K562 (cell line): ENCODE measurements around the gene ERC2. TPM values are rescaled to one million over a fixed set of nuclear protein-coding genes. Genes with fewer than 3 reads are reported as not detected.

Experiments used
- ATAC-seq: fragments of 200-7000 bp; cut with Tn5 transposase; 3 replicates; pipeline ENCODE4 v1.9.1; 2020; ENCODE audit warnings: moderate library complexity
- BruUV-seq: library from RNA; stranded (reverse); fragments of 400-500 nt; replicated peaks from 2 replicates; lab custom pipeline; 2021; lab: Mats Ljungman, UMichigan
- CTCF ChIA-PET: fragments of 300-600 bp; formaldehyde crosslinking; extraction: SDS; loops from one replicate; lab custom pipeline; 2021; ENCODE audit warnings: low intra/inter-chr PET ratio; lab: Yijun Ruan, JAX
- POLR2A ChIA-PET: fragments of 300-600, 350-650 bp; sonication (Branson Sonifier 250); formaldehyde crosslinking; extraction: SDS; loops from one replicate; lab custom pipeline; 2021; ENCODE audit warnings: antibody characterized with exemption, inconsistent platforms; lab: Yijun Ruan, JAX
- DNase-seq, 4 experiments: peaks; one replicate each; pipeline versions ENCODE4 v3.0.0 to v3.0.0-alpha.2; 2011 to 2018; ENCODE audit warnings: low spot score in 3 of 4, mixed read lengths in 3 of 4; ENCODE audit errors: extremely low read depth in 1 of 4
- FAIRE-seq: peaks from 2 replicates; lab custom pipeline; 2011; peaks lifted over from hg19 to GRCh38; lab: Jason Lieb, UNC
- H2AFZ ChIP-seq: 2 replicates; pipeline ENCODE4 v1.6.0; 2011; ENCODE audit warnings: low read depth, low read length, control low read depth, inconsistent platforms
- H3K27ac ChIP-seq: fragments of 200-600 bp; 3 replicates; pipeline ENCODE4 v1.8.0; 2011; ENCODE audit warnings: low read depth, mild to moderate bottlenecking, control low read depth, inconsistent platforms, low read length, moderate library complexity, mixed read lengths; ENCODE audit errors: extremely low read depth
- H3K27me3 ChIP-seq, 2 experiments: fragments of 300-600 bp in 1 of 2; 2 replicates in 1 of 2; 3 replicates in 1 of 2; pipeline versions ENCODE4 v1.6.0 to v1.8.0; 2011; ENCODE audit warnings: inconsistent platforms in 2 of 2, low read length in 2 of 2, mild to moderate bottlenecking in 1 of 2, mixed read lengths in 1 of 2, moderate library complexity in 1 of 2; ENCODE audit not compliant: control insufficient read depth in 2 of 2, insufficient read depth in 2 of 2
- H3K36me3 ChIP-seq: fragments of 300-600 bp; 3 replicates; pipeline ENCODE4 v1.8.0; 2011; ENCODE audit warnings: mild to moderate bottlenecking, low read length, inconsistent platforms; ENCODE audit not compliant: control insufficient read depth, insufficient read depth
- H3K4me1 ChIP-seq, 2 experiments: fragments of 200-600 bp in 1 of 2; replicated peaks in 1 of 2; 2 replicates in 1 of 2; 3 replicates in 1 of 2; pipeline versions ENCODE4 v1.5.1 to v1.8.0; 2011; ENCODE audit warnings: inconsistent platforms in 2 of 2, low read length in 2 of 2, mild to moderate bottlenecking in 1 of 2, mixed read lengths in 1 of 2, moderate library complexity in 1 of 2; ENCODE audit not compliant: control insufficient read depth in 2 of 2, insufficient read depth in 2 of 2
- H3K4me2 ChIP-seq: 2 replicates; pipeline ENCODE4 v1.6.1; 2011; ENCODE audit warnings: low read length, control low read depth, inconsistent platforms, mixed read lengths; ENCODE audit not compliant: insufficient read depth
- H3K4me3 ChIP-seq: fragments of 200-600 bp; sonication (generic), shearing (Covaris generic); 2 replicates; pipeline ENCODE4 v1.5.1; 2016; ENCODE audit warnings: control low read depth, inconsistent platforms
- H3K79me2 ChIP-seq: fragments of 200-600 bp; 3 replicates; pipeline ENCODE4 v1.8.0; 2011; ENCODE audit warnings: low read length, inconsistent platforms; ENCODE audit not compliant: control insufficient read depth, insufficient read depth
- H3K9ac ChIP-seq, 2 experiments: 2 replicates each; pipeline versions ENCODE4 v1.6.0 to v1.6.1; 2011; ENCODE audit warnings: low read depth in 2 of 2, low read length in 2 of 2, control low read depth in 1 of 2, inconsistent platforms in 1 of 2, mild to moderate bottlenecking in 1 of 2, mixed read lengths in 1 of 2; ENCODE audit not compliant: insufficient read depth in 1 of 2
- H3K9me1 ChIP-seq: one replicate; pipeline ENCODE4 v1.6.0; 2011; ENCODE audit warnings: inconsistent platforms, mild to moderate bottlenecking, low read length, moderate library complexity; ENCODE audit not compliant: control insufficient read depth, insufficient read depth
- H3K9me3 ChIP-seq: replicated peaks from 2 replicates; pipeline ENCODE4 v1.5.1; 2011; ENCODE audit warnings: low read depth, low read length, inconsistent platforms; ENCODE audit not compliant: control insufficient read depth, insufficient read depth
- H4K20me1 ChIP-seq: replicated peaks from 2 replicates; pipeline ENCODE4 v1.6.1; 2011; ENCODE audit warnings: low read length, inconsistent platforms, mixed read lengths; ENCODE audit not compliant: control insufficient read depth, insufficient read depth
- KAT2B ChIP-seq: IDR thresholded peaks from one replicate; pipeline ENCODE4 v1.6.1; 2012; ENCODE audit warnings: low read depth, mild to moderate bottlenecking, control low read depth, inconsistent platforms, low read length, moderate library complexity
- MTA2 ChIP-seq: fragments of 450-650 bp; IDR thresholded peaks from 2 replicates; pipeline ENCODE4 v1.6.1; 2016; ENCODE audit warnings: low read depth
- MYBL2 ChIP-seq, 2 experiments: fragments of 450-650 bp in 1 of 2; sonication (generic) in 1 of 2; formaldehyde crosslinking in 1 of 2; IDR thresholded peaks; 2 replicates each; pipeline versions ENCODE4 v1.6.1 to v1.8.1; 2017 to 2022; ENCODE audit warnings: borderline replicate concordance in 1 of 2, inconsistent platforms in 1 of 2, low read depth in 1 of 2, mild to moderate bottlenecking in 1 of 2, missing genetic modification reagents in 1 of 2, moderate library complexity in 1 of 2
- NFE2 ChIP-seq: IDR thresholded peaks from 2 replicates; pipeline ENCODE4 v1.6.1; 2014; ENCODE audit warnings: antibody characterized with exemption, low read depth
- RNF2 ChIP-seq: sonication (generic); IDR thresholded peaks from 2 replicates; pipeline ENCODE4 v1.6.1; 2016
- SLC30A9 ChIP-seq: fragments of 250-450 bp; sonication (Bioruptor Pico); IDR thresholded peaks from 2 replicates; pipeline ENCODE4 v1.8.0; 2022; ENCODE audit warnings: mild to moderate bottlenecking, moderate library complexity
- TSC22D4 ChIP-seq: fragments of 450-650 bp; IDR thresholded peaks from 2 replicates; pipeline ENCODE4 v1.6.1; 2016; ENCODE audit warnings: missing genetic modification characterization, missing biosample characterization, control low read depth
- ZNF511 ChIP-seq: sonication (generic); formaldehyde crosslinking; IDR thresholded peaks from 2 replicates; pipeline ENCODE4 v1.8.0; 2022; ENCODE audit warnings: mild to moderate bottlenecking, missing genetic modification reagents
- WGBS: fragments of 100-300 bp; shearing (Covaris generic); methylation state at CpG from one replicate; pipeline ENCODE4 v1.1.6; 2016; ENCODE audit warnings: low coverage, mixed read lengths; ENCODE audit not compliant: insufficient coverage; ENCODE audit errors: missing lambda C conversion rate; 5-methylcytosine and 5-hydroxymethylcytosine counted together
- in situ Hi-C: fragments of 300-500 bp; cut with MboI; formaldehyde crosslinking; loops from 4 replicates; pipeline ENCODE4 v1.15.0; 2018; ENCODE audit warnings: inconsistent platforms, mixed read lengths
- intact Hi-C: fragments of 100-400 bp; cut with micrococcal nuclease; formaldehyde crosslinking; loops from 2 replicates; pipeline ENCODE4 v1.14.2; 2022
- polyA plus RNA-seq, 8 experiments: library from polyadenylated mRNA; depleted of rRNA in 4 of 8; stranded (reverse) in 5 of 8; unstranded in 3 of 8; fragments of >200 nt; fragmentation: Nextera tagmentation in 2 of 8; fragmentation: Illumina TruSeq in 1 of 8; extraction: Ambion mirVana in 2 of 8; extraction: Trizol in 1 of 8; gene quantifications; 2 replicates each; pipeline versions ENCODE4 v1.2.1 to v1.2.3, GENCODE V29; 2011 to 2014; ENCODE audit warnings: inconsistent platforms in 1 of 8, missing spikeins in 1 of 8
- total RNA-seq, 7 experiments: library from RNA; depleted of rRNA in 6 of 7; stranded (reverse); fragments of >200 nt in 6 of 7; fragmentation: Illumina TruSeq in 2 of 7; extraction: Trizol in 2 of 7; gene quantifications; 2 replicates each; pipeline versions ENCODE4 v1.2.1 to v1.2.3, GENCODE V29; 2011 to 2021; ENCODE audit warnings: low replicate concordance in 1 of 7

ERC2 gene
- total and polyA plus RNA-seq, 9 of the 15 experiments (the other 6 are each of a cell fraction or from before 2014, with no cell fraction given): 0.04 to 0.18 (median 0.07) TPM; not detected in 2

- Histone ChIP-seq H3K36me3 (no peaks in the 10 kb centered on the region), H3K27ac (no peak overlapping the region), H3K4me2 (no peak overlapping the region), H3K9me3 (no peaks in the 10 kb centered on the region), H4K20me1 (no peaks in the 10 kb centered on the region), H3K4me3 (no peak overlapping the region), H3K4me1 (no peaks in the 10 kb centered on the region), H3K79me2 (no peaks in the 10 kb centered on the region), H3K27me3 (no peaks in the 10 kb centered on the region), H3K9ac (no peak overlapping the region)
- DNase-seq: no peak
- in situ Hi-C loops (no loop called here), intact Hi-C loops (no loop called here)
- no TSS peak for BruUV-seq
- no peak for FAIRE-seq
- no peak for TF ChIP-seq MYBL2 (IDR thresholded peaks at IDR 0.05; ENCODE audit: low read depth)
- no peak for TF ChIP-seq MYBL2 (CRISPR knock-in tag; IDR thresholded peaks at IDR 0.05; ENCODE audit: borderline replicate concordance)
- TF ChIP-seq RNF2: no peak
- no peak for TF ChIP-seq MTA2
- no peak for TF ChIP-seq ZNF511 (CRISPR knock-in tag)
- TF ChIP-seq SLC30A9 (CRISPR knock-in tag): no peak
- no peak for TF ChIP-seq TSC22D4 (tag)
- TF ChIP-seq KAT2B: no peak
- TF ChIP-seq NFE2: no peak
- TF ChIP-seq, all 486 proteins: peak for 0
- ChIA-PET CTCF (no interaction called here), POLR2A (no interaction called here)
- H3K9me1 ChIP-seq: no peaks in the 10 kb centered on the region
- no peak overlapping the region for H2AFZ ChIP-seq
- no peak for ATAC-seq
- 0% methylated on average over 4 of the region's 4 CpGs for WGBS
Measured at GRCh38 chr3:55868347-55868746, 599.9 kb downstream of the ERC2 start.
